ENCODE results near the gene SPATA19. TPM values are rescaled to one million over a fixed set of nuclear protein-coding genes. Genes with fewer than 3 reads are reported as not detected.

The SPATA19 gene
- total RNA-seq (2012; rRNA removed) (not detected in 2 replicates), polyA plus RNA-seq (2012; rRNA removed) (not detected in 2 replicates), Bru-seq, nascent RNA (not detected), BruChase-seq, experiment 1, labeled RNA remaining after a 6-hour chase (not detected), BruChase-seq, experiment 2, labeled RNA remaining after a 2-hour chase (not detected)
- polyA plus RNA-seq (2012; cell fraction: cytosol; rRNA removed) = not detected in 2 replicates
- polyA plus RNA-seq (2012; cell fraction: nucleus; rRNA removed; ENCODE audit: low replicate concordance) = not detected in 2 replicates
- long read RNA-seq = 0 reads

DNA sequence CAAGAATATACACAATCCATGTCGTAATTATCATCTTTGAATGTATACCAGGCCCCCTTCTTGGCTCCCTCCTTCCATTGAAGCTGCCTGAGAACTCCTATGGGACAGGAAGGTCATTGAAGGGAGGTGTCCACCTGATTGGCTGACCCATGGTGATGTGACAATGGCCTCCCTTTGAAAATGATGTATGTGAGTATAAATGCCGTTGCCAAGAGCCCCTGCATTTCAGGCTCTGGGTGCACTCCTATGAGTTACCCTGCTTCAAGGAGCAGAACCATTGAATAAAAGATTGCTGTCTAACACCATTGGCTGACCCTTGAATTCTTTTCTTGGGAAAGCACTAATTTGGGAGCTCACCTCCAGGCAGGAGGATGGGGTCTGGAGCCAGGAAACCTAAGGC lies at the start of gene SPATA19:
Gene SPATA19, minus strand, starts transcription at position 101 of the 400 bp plus-strand sequence. Its CDS starts 67 bp downstream, at position 34.
- TF ChIP-seq FOS (IDR thresholded peaks at IDR 0.05; ENCODE audit: low read depth, low read length) = no peak
- TF ChIP-seq CHD1 (IDR thresholded peaks at IDR 0.05; ENCODE audit: low read depth, low read length) = no peak
- TF ChIP-seq CEBPB (IDR thresholded peaks at IDR 0.05; ENCODE audit: low read depth, low read length) = no peak
- TF ChIP-seq NFE2L2 (IDR thresholded peaks at IDR 0.05; ENCODE audit: low read depth, low read length) = no peak
- no peak for TF ChIP-seq POLR2A (IDR thresholded peaks at IDR 0.05; ENCODE audit: low read depth, low read length)
- TF ChIP-seq RAD21 (IDR thresholded peaks at IDR 0.05; ENCODE audit: low read length) = no peak
- H2AK9ac ChIP-seq (replicated peaks; ENCODE audit: low read depth, low read length, poor library complexity) = no peak within 1 kb of the TSS
- no peak within 1 kb of the TSS for H4K5ac ChIP-seq (ENCODE audit: low read depth, low read length)
- H3K79me1 ChIP-seq (ENCODE audit: low read depth in 1 of 2, low read length in 2 of 2) = no peaks in the 10 kb centered on the region
- dilution Hi-C loops (cut with HindIII; ENCODE audit: low sequenced_read_pairs, unreplicated experiment) = no loop called here
- H3K9me1 ChIP-seq (ENCODE audit: insufficient read depth, low read length) = no peaks in the 10 kb centered on the region
- no peak within 1 kb of the TSS for H2AK5ac ChIP-seq (ENCODE audit: low read depth, low read length)
- no peak within 1 kb of the TSS for H3K4me2 ChIP-seq (ENCODE audit: low read depth, low read length)
- no peak within 1 kb of the TSS for H2BK5ac ChIP-seq (ENCODE audit: low read depth, low read length, poor library complexity, severe bottlenecking)
- peaks cover 30% of the 10 kb centered on the region for H3K9me3 ChIP-seq (ENCODE audit: control insufficient read depth, insufficient read depth, low read length)
- intact Hi-C loops (cut with micrococcal nuclease) = no loop called here
- no peak within 1 kb of the TSS for H2BK15ac ChIP-seq (ENCODE audit: low read depth, low read length)
- no peak within 1 kb of the TSS for H3K23ac ChIP-seq (ENCODE audit: low read depth, low read length)
- ChIA-PET POLR2A (ENCODE audit: unreplicated experiment) (no interaction called here), CTCF (no interaction called here)
- no peak within 1 kb of the TSS for H2BK120ac ChIP-seq (ENCODE audit: low read depth, low read length)
- no peak within 1 kb of the TSS for H3K18ac ChIP-seq (ENCODE audit: low read depth, low read length)
- no peak for DNase-seq
- H3K4ac ChIP-seq (ENCODE audit: low read depth, low read length) = no peak within 1 kb of the TSS
- ATAC-seq (ENCODE audit: low read depth) = no peak
- H3K56ac ChIP-seq (ENCODE audit: extremely low read depth, insufficient read depth, low read length) = no peak within 1 kb of the TSS
- H3K27me3 ChIP-seq (ENCODE audit: control insufficient read depth, insufficient read depth, low read length) = no peaks in the 10 kb centered on the region
- no CpG with 5 or more reads among the region's 2 CpGs for WGBS, 2 experiments (ENCODE audit: extremely low coverage in 2 of 2, insufficient read length in 1 of 2)
- BruUV-seq (replicated peaks) = no TSS peak
- H4K20me1 ChIP-seq (ENCODE audit: insufficient read depth, low read length) = no peaks in the 10 kb centered on the region
- no peak within 1 kb of the TSS for H3K4me3 ChIP-seq (ENCODE audit: insufficient read depth, low read depth, low read length)
- H2BK20ac ChIP-seq (ENCODE audit: low read depth, low read length) = no peak within 1 kb of the TSS
- H3K9ac ChIP-seq (ENCODE audit: low read depth, low read length) = no peak within 1 kb of the TSS
- peak within 1 kb of the TSS; percentile 23 for H2AFZ ChIP-seq (replicated peaks; ENCODE audit: low read length, poor library complexity)
- no peak within 1 kb of the TSS for H3K27ac ChIP-seq (ENCODE audit: insufficient read depth, low read length)
- no peak within 1 kb of the TSS for H4K91ac ChIP-seq (ENCODE audit: insufficient read depth, low read depth, low read length)
- H4K8ac ChIP-seq (ENCODE audit: low read depth in 2 of 2, low read length in 2 of 2) = no peak within 1 kb of the TSS
- no peaks in the 10 kb centered on the region for H3K4me1 ChIP-seq (ENCODE audit: control insufficient read depth, insufficient read depth, low read length)
- in situ Hi-C loops (cut with MboI; ENCODE audit: low sequenced_read_pairs) = no loop called here
- no peaks in the 10 kb centered on the region for H3K36me3 ChIP-seq (ENCODE audit: control insufficient read depth, insufficient read depth, low read length)
- H3K14ac ChIP-seq (replicated peaks; ENCODE audit: low read depth, low read length) = no peak within 1 kb of the TSS
